Dedifferentiated amniotic fluid mesenchymal stem cell (primary cell): ENCODE measurements around the gene EPGN.

ENCODE experiments used
- DNase-seq: peaks from one replicate; pipeline ENCODE4 v3.0.0-alpha.2; 2016; ENCODE audit errors: extremely low spot score

EPGN gene

DNA sequence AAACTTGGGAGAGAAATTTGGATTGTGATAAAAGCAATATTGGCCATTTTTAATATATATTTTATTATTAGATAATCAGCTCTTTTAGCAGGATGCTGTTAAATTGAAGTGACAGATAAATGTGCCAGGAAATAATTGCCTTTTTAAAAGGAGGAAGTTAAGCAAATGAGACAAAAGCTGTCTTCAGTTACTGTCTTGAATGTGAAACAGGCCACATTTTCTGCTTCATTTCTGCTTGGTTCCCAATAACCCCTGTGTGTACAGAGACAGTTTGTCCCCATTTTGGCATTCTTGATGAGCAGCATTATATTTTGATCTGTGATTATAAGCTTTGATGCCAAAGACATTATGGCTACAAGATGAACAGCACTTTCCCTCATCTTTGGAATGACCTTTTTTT is 953 bp downstream of the EPGN start:
- DNase-seq, result no peak

- DNase-seq, result peak; percentile 63
Measured at GRCh38 chr4:74311696-74312313, 3.5 kb downstream of the EPGN start.

DNA sequence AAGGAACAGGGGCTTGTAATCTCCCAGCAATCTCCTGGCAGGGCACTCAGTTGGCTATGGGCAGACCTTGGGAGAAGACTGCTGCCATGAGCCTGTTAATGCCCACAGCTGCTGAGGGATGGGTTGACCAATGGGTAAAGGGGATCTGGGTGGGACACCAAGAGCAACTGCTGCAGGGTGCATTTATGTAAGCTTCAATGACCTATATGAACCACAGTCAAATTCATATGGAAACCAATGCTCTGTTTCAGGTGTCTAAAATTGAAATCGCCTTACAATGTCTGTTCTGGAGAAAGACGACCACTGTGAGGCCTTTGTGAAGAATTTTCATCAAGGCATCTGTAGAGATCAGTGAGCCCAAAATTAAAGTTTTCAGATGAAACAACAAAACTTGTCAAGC is 6.1 kb downstream of the EPGN start:
- no peak for DNase-seq

DNA sequence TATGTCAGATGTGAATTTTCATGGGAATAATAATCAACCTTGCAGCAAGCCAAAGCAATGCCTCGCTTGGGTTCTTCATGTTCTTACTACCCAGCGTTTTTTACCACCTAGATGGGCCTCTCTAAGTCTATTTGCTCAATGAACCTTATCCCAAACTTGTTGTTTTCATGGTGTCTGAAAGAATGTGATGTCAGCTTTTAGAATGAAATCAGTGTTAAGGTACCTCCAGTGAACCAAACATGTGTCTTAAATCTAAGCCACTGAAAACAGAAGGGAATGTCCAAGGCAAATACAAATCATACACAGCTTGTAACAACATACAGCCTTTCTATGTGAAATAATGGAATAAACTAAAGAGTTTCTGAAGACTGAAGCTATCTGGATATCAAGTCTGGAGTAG is 6.7 kb downstream of the EPGN start:
- no peak for DNase-seq

DNA sequence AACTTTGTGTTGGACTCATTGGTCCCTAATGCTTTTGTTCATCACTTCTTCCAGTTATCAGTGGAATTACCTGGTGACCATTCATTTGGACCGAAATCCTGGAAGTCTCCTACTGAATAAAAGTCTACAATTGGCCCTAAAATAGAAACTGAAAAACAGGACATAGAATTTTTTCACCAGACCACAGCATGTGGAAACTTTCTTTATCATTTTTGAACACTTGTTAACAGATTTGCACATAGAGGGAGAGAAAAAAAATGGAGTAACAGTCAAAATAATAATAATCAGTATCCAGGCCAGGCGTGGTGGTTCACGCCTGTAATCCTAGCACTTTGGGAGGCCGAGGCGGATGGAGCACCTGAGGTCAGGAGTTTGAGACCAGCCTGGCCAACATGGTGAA is 7.1 kb downstream of the EPGN start:
- DNase-seq, result no peak

- DNase-seq, result peak; percentile 58
Measured at GRCh38 chr4:74316397-74316796, 8.1 kb downstream of the EPGN start.

DNA sequence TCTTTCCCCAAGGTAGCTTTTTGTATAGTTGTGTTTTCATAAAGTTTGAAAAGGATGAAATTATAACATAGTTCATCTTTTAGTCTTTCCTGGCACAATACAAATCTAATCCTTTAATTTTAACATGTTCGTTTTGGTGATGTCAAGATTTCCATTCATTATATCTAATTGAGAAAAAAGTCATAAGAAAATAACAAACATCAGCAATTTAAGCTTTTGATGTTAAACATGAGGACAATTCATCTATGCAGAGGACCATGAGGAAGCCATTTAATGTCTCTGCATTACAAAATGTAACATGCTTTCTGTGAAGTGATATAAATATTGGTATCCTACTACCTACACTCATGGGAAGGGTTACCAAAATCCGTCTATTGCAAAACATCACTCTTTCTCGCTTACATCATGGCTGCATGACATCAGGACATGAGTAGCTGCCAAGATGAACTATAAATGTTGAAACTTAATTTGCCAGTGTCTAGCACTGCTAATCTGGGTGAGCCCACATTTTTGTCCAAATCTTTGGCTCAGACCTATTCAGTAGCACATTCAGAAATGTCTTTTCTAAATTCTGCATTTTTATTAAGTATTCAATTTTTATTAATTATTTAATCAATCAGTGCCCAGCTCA is 9.5 kb downstream of the EPGN start:
- DNase-seq, result no peak

DNA sequence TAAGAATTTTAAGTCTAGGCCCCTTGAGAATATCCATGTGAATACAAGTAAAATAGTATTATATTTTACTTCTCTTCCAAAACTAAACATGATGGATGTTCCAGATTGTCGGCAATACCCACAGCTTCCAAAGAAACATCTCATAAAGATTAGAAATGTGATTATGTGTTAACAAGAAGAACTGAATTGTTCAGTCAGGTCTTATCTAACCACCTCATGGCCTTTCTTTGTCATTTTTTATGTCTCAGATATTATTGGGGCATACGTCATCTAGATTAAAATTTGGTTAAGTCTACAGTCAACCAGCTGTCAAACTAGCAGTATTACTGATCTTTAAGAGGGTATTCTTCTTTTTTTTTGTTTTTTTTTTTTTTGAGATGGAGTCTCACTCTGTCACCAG is 10.0 kb downstream of the EPGN start:
- DNase-seq, result no peak

DNA sequence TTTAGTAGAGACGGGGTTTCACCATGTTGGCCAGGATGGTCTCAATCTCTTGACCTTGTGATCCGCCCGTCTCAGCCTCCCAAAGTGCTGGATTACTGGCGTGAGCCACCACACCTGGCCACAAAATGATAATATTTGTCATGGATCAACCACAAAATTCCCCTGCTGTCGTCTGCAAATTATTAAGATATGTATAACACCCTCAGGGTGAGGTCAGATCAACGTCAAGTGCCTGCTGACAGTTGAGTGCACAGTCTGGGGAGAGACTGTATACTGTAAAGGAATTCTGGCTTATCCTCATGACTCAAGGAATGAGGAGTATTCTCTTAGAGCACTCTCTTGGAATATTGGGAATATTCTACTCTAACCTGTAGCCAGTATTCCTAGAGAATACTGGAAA is 11.2 kb downstream of the EPGN start:
- no peak for DNase-seq

- peak; percentile 73 for DNase-seq
Measured at GRCh38 chr4:74320559-74321118, 12.4 kb downstream of the EPGN start.

DNA sequence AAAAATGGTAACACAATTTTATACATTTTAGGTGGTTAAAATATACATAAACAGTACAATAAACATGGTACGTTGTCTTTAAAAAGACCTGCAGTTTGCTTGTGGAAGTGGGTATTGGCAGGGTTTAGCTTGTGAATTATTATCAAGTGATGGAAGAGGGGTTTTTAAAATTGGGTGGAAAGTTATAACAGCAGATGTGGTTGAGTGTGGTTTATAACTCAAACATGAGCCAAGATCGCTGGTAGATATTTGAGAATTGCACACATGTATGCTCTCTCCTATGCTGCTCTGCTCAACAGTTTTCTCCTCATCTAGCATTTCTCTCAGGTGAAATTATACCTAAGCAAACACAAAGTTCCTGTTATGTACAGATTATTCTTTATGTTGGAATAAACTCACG is 14.0 kb downstream of the EPGN start:
- no peak for DNase-seq

- no peak for DNase-seq
Measured at GRCh38 chr4:74323663-74324062, 15.4 kb downstream of the EPGN start.

- DNase-seq, result no peak
Measured at GRCh38 chr4:74324262-74324661, 16.0 kb downstream of the EPGN start.

DNA sequence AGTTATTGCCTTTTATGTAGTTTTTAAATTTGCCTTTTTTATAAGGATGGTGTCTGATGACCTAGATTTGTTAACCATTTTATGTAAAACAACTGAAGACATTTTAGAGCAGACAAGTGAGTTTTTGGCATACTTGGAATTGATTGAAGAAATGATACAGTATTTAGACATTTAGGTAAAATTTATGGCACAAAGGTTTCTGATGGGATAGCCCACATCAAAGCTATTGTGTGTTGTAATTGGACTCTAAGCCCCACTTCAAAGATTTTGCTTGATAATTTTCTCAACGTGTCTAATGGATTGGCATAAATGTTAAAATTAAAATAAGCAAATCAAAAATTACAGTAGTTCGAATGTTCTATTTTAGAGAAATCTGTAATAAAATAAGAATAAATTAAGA is 17.6 kb downstream of the EPGN start:
- DNase-seq, result no peak

DNA sequence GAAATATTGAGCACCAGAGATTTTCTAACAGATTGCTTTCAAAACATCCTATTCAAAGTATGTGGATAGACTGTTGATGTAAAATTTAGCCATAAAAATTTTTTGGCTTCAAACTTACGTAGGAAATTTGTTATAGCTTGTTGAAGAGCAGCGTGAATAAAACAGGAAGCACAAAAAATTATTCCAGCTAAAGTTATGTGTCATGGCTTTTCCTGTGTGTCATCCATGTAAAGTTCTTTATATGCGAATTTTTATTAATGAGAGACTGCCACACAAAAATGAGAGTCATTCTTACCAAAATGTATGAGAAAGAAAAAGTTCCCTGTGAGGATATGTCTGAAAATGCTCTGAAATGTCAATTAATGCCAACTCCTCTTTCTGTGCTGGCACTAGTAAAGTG is 19.5 kb downstream of the EPGN start:
- DNase-seq, result no peak

- DNase-seq, result peak; percentile 20
Measured at GRCh38 chr4:74328501-74328900, 20.2 kb downstream of the EPGN start.

DNA sequence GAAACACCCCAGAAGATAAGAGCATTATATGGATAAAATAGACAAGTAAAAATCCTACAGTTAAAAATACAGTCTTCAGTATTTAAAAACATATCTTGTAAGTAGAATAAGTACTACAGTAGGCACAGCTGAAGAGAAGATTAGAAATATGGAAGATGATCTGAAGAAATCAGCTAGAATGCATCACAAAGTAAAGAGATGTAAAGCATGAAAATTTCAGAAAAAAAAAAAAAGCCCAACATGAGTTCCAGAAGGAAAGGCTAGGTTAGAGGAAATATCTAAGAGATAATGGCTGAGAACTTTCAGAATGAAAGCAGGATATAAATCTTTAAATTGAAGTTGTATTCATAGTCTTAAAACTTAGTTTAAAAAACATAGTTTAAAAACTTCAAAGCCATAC is 21.0 kb downstream of the EPGN start:
- DNase-seq, result no peak

GRCh38 chr4:74330295-74330750 is 22.1 kb downstream of the EPGN start:
- DNase-seq, result no peak

DNA sequence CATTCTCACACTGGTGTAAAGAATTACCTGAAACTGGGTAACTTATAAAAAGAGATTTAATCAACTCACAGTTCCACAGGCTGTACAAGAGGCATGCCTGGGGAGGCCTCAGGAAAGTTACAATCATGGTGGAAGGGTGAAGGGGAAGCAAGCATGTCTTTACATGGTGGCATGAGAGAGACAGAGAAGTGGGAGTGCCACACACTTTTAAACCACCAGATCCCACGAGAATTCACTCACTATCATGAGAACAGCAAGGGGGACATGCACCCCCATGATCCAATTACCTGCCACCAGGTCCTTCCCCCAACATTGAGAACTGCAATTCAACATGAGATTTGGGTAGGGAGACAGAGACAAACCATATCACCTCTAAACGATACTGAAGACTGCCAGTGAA is 23.0 kb downstream of the EPGN start:
- no peak for DNase-seq

- DNase-seq, result no peak
Measured at GRCh38 chr4:74331944-74332343, 23.7 kb downstream of the EPGN start.

DNA sequence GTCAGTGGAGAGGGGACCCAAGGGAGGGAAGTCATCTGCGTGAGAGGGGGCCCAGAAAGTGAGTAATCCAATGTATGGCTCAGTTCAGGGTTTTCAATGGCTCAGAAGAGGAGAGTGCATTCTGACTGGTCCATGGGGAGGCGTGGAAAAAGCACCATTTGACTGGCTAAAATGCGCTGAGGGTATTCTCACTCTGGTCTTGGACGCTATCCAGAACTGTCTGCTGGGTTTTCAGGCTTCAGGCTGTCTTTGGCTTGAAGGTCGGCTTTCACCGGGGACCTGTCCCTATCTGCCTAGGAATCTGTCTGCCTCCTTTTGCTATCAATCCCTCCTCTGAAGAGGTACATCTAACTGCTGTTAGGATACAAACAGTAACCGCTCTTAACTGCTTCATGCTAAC is 26.4 kb downstream of the EPGN start:
- DNase-seq, result no peak

- DNase-seq, result no peak
Measured at GRCh38 chr4:74335341-74336021, 27.2 kb downstream of the EPGN start.

GRCh38 chr4:74338792-74339333 is 30.6 kb downstream of the EPGN start:
- no peak for DNase-seq
